SU-DHL-6 (cell line): ENCODE measurements around the gene VSTM2B.

Experiments
- H2AFZ ChIP-seq: fragments of 200-600 bp; sonication (generic); 2 replicates; pipeline ENCODE4 v1.6.1; 2014; ENCODE audit warnings: low read depth, mild to moderate bottlenecking, moderate library complexity, mixed read lengths, antibody characterized with exemption, low read length; ENCODE audit not compliant: severe bottlenecking
- H3F3A ChIP-seq: fragments of 200-600 bp; shearing (Covaris generic); 2 replicates; pipeline ENCODE4 v1.6.0; 2016; ENCODE audit warnings: antibody characterized with exemption, mild to moderate bottlenecking; ENCODE audit not compliant: insufficient read depth
- H3K27ac ChIP-seq: fragments of 200-600 bp; sonication (generic); 2 replicates; pipeline ENCODE4 v1.5.1; 2016; ENCODE audit warnings: low read depth, mild to moderate bottlenecking, low read length, moderate library complexity, mixed read lengths
- H3K27me3 ChIP-seq: fragments of 200-600 bp; sonication (generic), shearing (Covaris generic); 2 replicates; pipeline ENCODE4 v1.6.0; 2014; ENCODE audit warnings: mild to moderate bottlenecking, low read length
- H3K36me3 ChIP-seq: fragments of 200-600 bp; sonication (generic); 2 replicates; pipeline ENCODE4 v1.6.1; 2014; ENCODE audit warnings: mild to moderate bottlenecking, low read length, mixed read lengths
- H3K4me2 ChIP-seq: fragments of 300-600, 200-600 bp; shearing (Covaris generic), sonication (generic); 2 replicates; pipeline ENCODE4 v1.6.0; 2014; ENCODE audit warnings: low read length, low read depth, mild to moderate bottlenecking; ENCODE audit not compliant: poor library complexity, severe bottlenecking
- H3K4me3 ChIP-seq: fragments of 200-600 bp; sonication (generic); 2 replicates; pipeline ENCODE4 v1.5.1; 2014; ENCODE audit warnings: antibody characterized with exemption, low read length, mild to moderate bottlenecking, mixed read lengths; ENCODE audit not compliant: insufficient read depth, poor library complexity, severe bottlenecking
- H3K79me2 ChIP-seq: fragments of 200-600 bp; sonication (generic); 2 replicates; pipeline ENCODE4 v1.6.1; 2014; ENCODE audit warnings: mild to moderate bottlenecking, low read length, moderate library complexity; ENCODE audit not compliant: insufficient read depth
- H3K9ac ChIP-seq: fragments of 200-600 bp; sonication (generic); 2 replicates; pipeline ENCODE4 v1.7.0; 2014; ENCODE audit warnings: mild to moderate bottlenecking, low read length
- H3K9me2 ChIP-seq: fragments of 200-600 bp; sonication (generic); replicated peaks from 2 replicates; pipeline ENCODE4 v1.6.1; 2014; ENCODE audit warnings: low read length; ENCODE audit not compliant: insufficient read depth
- H3K9me3 ChIP-seq: fragments of 200-600 bp; sonication (generic); 2 replicates; pipeline ENCODE4 v1.6.1; 2014; ENCODE audit warnings: low read length, mixed read lengths; ENCODE audit not compliant: insufficient read depth
- H4K20me1 ChIP-seq: fragments of 200-600 bp; sonication (generic); 2 replicates; pipeline ENCODE4 v1.6.1; 2014; ENCODE audit warnings: low read depth, mild to moderate bottlenecking, antibody characterized with exemption, low read length, moderate library complexity, mixed read lengths
- CTCF ChIP-seq: fragments of 200-600 bp; sonication (generic); IDR thresholded peaks from one replicate; pipeline ENCODE4 v1.5.1; 2017; ENCODE audit warnings: antibody characterized with exemption, mild to moderate bottlenecking, low read length, moderate library complexity; ENCODE audit not compliant: insufficient read depth, poor library complexity, severe bottlenecking
- EZH2phosphoT487 ChIP-seq: fragments of 200-600 bp; sonication (generic), shearing (Covaris generic); conservative IDR thresholded peaks from 2 replicates; pipeline ENCODE4 v1.6.1; 2018; ENCODE audit warnings: mild to moderate bottlenecking, antibody characterized with exemption, low read length, moderate library complexity, mixed read lengths

The VSTM2B gene

GRCh38 chr19:29519931-29520330 lies 5.9 kb upstream of the VSTM2B start:
- no peak overlapping the region for H2AFZ ChIP-seq

GRCh38 chr19:29520390-29520789 lies 5.4 kb upstream of the VSTM2B start:
- no peak overlapping the region for H3K27ac ChIP-seq
- H3K27me3 ChIP-seq, result no peaks in the 10 kb centered on the region
- H3K36me3 ChIP-seq, result no peaks in the 10 kb centered on the region
- H3K9ac ChIP-seq, result no peak overlapping the region
- H3F3A ChIP-seq, result no peaks in the 10 kb centered on the region
- H2AFZ ChIP-seq, result no peak overlapping the region
- H3K79me2 ChIP-seq, result no peaks in the 10 kb centered on the region
- no peak overlapping the region for H3K4me3 ChIP-seq
- H4K20me1 ChIP-seq, result no peaks in the 10 kb centered on the region
- no peak overlapping the region for H3K4me2 ChIP-seq
- TF ChIP-seq CTCF (no peak), EZH2phosphoT487 (no peak)
- no peaks in the 10 kb centered on the region for H3K9me2 ChIP-seq
- H3K9me3 ChIP-seq, result no peaks in the 10 kb centered on the region

More at GRCh38 chr19:29519931-29520330, 5.9 kb upstream of the VSTM2B start:
- Histone ChIP-seq H3K4me2 (no peak overlapping the region), H3K4me3 (no peak overlapping the region), H3K27ac (no peak overlapping the region), H3K9ac (no peak overlapping the region), H3K36me3 (no peaks in the 10 kb centered on the region), H4K20me1 (no peaks in the 10 kb centered on the region), H3F3A (no peaks in the 10 kb centered on the region), H3K9me2 (no peaks in the 10 kb centered on the region), H3K27me3 (no peaks in the 10 kb centered on the region), H3K9me3 (no peaks in the 10 kb centered on the region), H3K79me2 (no peaks in the 10 kb centered on the region)
- TF ChIP-seq EZH2phosphoT487 (no peak), CTCF (no peak)

GRCh38 chr19:29521291-29522075 lies 4.3 kb upstream of the VSTM2B start:
- H3K36me3 ChIP-seq, result no peaks in the 10 kb centered on the region
- H3K4me3 ChIP-seq, result no peak overlapping the region
- H3K27ac ChIP-seq, result no peak overlapping the region
- H4K20me1 ChIP-seq, result no peaks in the 10 kb centered on the region
- TF ChIP-seq EZH2phosphoT487, result no peak
- H2AFZ ChIP-seq, result no peak overlapping the region
- no peaks in the 10 kb centered on the region for H3K27me3 ChIP-seq
- H3K9ac ChIP-seq, result no peak overlapping the region
- no peaks in the 10 kb centered on the region for H3K9me2 ChIP-seq
- H3K9me3 ChIP-seq, result no peaks in the 10 kb centered on the region
- H3K4me2 ChIP-seq, result no peak overlapping the region
- H3F3A ChIP-seq, result no peaks in the 10 kb centered on the region
- no peaks in the 10 kb centered on the region for H3K79me2 ChIP-seq

GRCh38 chr19:29523568-29523967 lies 2.2 kb upstream of the VSTM2B start:
- H3K27ac ChIP-seq, result no peak overlapping the region
- H3K4me2 ChIP-seq, result no peak overlapping the region
- H4K20me1 ChIP-seq, result no peaks in the 10 kb centered on the region
- no peaks in the 10 kb centered on the region for H3K27me3 ChIP-seq
- H3F3A ChIP-seq, result no peaks in the 10 kb centered on the region
- H3K36me3 ChIP-seq, result no peaks in the 10 kb centered on the region
- H3K9ac ChIP-seq, result no peak overlapping the region
- TF ChIP-seq EZH2phosphoT487 (no peak), CTCF (no peak)
- no peak overlapping the region for H3K4me3 ChIP-seq
- H3K79me2 ChIP-seq, result no peaks in the 10 kb centered on the region
- H3K9me3 ChIP-seq, result no peaks in the 10 kb centered on the region
- H3K9me2 ChIP-seq, result no peaks in the 10 kb centered on the region
- H2AFZ ChIP-seq, result no peak overlapping the region
